Effector CD8-positive, alpha-beta T cell (primary cell): Measurements from ENCODE around the gene PTPN3.

Source experiments
- DNase-seq: peaks from one replicate; lab custom pipeline; 2025; lab: John Stamatoyannopoulos, UW

The PTPN3 gene

GRCh38 chr9:109452761-109453160 is 45.3 kb downstream of the PTPN3 start:
- DNase-seq = no peak

DNA sequence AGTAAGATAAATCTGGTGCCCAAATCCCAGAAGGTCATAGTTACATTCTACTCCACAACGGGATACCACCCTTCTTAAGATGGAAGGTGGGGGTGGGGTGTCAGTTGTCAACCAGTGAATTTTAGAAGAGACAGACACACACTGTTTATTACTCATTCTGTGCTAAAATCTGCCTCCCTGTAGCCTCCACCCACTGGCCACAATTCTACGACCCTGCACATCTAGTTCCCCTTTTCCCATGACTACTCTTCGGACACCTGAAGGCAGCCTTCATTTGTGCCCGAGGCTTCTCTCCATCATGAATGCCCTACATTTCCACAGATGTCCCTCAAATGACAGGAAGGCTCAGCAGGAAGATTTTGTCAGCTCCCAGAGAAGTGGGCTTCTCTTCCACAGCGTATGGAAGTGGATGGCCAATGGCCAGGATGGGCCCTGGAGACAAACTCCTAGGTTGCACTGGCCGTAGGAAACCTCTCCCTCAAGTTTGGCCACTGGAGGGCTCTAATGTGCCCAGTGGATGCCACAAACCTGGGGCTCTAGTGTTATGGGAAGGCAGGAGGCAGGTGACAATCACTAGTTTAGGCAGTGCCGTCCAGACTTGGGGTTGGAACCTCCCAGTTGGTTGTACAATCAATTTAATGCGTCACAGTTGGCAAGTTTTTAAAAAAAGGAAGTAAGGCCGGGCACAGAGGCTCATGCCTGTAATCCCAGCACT is 46.6 kb downstream of the PTPN3 start:
- no peak for DNase-seq

- DNase-seq = no peak
Measured at GRCh38 chr9:109450346-109450745, 47.8 kb downstream of the PTPN3 start.

DNA sequence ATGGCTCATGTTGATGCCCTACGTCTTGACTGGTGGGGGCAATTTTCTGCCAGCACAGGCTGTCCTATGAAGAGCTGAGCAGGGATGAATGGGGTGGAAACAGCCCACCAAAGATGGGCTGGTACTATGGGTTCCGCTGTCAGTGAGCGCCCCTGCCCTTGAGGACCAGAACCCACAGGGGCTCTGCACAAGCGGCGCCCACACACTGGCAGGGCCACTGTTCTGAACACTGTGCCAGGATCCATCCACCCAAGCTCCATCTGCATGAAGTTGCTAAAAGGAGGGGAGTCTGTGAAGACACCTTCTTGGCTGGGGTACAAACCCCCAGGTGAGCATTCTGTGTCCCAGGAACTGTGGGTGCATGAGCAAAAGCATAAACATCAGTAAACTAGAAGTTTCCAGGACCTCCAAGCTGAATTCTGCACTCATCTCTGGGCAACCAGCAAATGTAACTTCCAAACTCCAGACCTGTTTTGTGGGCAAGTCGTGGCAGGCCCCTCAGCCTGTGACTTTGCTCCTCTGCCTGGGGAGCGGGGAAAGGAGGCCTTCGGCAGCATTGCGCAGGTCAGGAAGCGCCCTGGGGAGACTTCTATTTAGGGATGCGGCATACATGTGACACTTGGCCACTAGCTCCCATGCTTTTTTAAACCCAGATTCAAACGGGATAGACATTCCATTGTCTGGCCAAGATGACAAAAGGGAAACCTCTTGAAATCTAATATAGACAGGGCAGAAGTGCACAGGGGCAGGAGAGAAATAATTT is 48.9 kb downstream of the PTPN3 start:
- no peak for DNase-seq

DNA sequence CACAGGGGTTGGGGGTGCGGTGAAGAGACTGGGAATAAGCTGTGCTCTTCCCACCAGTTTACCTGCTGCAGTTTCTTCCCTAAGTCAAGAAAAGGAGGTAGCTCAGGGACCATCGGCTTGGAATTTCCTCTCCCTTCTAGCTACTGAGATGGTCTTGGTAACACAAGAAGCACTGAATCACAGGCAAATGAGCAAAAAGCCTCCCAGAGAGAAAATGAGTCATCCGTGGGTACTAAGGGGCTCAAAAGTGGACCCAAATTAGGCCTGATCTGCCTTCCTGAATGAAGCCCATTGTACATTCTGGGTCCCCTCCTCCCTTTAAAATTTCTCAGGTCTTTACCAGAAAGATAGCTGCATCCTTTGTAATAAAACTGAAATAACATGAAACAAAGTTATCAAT is 49.9 kb downstream of the PTPN3 start:
- DNase-seq = no peak

GRCh38 chr9:109447329-109448076 is 50.6 kb downstream of the PTPN3 start:
- no peak for DNase-seq

GRCh38 chr9:109444771-109445320 is 53.3 kb downstream of the PTPN3 start:
- no peak for DNase-seq

DNA sequence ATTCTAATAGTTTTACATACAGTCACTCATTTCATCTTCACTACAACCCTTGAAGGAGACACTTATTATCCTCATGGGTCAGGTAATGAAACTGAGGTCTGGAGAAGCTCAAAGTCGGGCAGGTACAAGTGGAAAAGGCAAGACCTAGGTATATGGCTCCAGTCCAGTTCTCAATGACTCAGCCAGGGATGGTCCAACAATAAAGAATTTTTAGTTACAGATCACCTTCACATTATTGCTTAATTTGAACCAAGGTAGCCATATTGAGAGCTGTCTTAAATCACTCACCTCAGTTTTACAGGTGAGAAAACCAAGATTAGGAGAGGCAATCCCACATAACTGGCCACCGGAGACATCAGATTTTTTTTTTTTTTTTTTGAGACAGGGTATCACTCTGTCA is 55.4 kb downstream of the PTPN3 start:
- DNase-seq = no peak

DNA sequence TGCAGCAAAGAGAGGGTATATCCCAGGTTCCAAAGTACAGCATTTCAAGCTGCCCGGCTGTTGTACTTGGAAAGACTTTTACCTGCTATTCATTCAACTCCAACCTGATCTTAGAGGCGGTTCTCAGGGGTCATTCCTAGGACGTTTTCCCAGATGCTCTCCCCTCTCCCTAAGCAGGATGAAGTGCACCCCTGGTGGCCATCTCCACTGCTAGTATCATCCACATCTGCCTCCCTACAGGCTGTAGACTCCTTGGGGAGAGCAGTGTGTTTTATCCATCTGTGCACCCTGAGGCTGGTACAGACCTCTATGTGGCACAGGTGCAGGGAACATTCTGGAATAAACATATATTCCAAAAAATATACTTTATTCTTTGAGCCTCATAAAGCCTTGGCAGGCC is 56.8 kb downstream of the PTPN3 start:
- no peak for DNase-seq

DNA sequence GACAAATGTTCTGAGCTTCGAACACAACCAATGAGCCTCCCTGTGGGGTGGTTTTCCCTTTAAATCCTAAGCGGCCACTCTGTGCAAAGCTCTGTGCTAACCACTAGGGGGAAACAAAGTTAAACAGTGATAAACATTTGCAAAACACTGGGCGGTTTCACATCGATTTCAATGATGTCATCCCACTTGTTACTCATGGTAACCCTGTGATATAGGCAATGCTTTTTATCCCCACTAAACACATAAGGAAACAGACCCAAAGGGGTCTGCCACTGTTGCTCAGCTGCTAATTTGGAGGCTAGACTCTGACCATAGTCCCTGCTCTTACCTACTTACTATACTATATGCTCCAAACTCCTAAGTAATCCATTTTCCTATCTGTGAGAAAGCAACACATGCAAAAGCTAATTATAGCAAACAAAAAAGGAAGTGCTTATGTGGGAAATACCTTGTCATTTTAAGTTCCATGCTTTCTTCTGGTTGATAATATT is 57.3 kb downstream of the PTPN3 start:
- DNase-seq = no peak

GRCh38 chr9:109440117-109440515 is 58.0 kb downstream of the PTPN3 start:
- no peak for DNase-seq

GRCh38 chr9:109439378-109440116 is 58.6 kb downstream of the PTPN3 start:
- DNase-seq = no peak

DNA sequence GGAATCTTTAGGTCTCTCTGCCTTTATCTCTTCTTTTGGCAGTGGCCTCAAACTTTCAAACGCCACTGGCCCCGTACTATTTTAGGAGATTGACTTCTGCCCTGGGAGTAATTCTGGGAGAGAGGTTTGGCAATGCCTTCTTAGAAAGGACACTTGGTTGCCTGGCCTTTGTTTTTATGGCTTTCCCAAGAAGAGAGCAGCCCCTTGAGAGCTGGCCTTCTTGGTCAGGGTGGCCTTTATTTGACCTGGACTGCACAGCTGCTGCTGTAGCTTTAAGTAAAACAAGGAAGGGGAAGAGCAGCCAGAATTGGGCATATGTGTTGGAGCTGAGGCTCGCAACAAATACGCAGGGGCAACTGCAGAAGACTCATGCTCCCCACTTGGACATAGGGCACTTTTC is 60.8 kb downstream of the PTPN3 start:
- DNase-seq = no peak

- DNase-seq = no peak
Measured at GRCh38 chr9:109436071-109436470, 62.0 kb downstream of the PTPN3 start.

DNA sequence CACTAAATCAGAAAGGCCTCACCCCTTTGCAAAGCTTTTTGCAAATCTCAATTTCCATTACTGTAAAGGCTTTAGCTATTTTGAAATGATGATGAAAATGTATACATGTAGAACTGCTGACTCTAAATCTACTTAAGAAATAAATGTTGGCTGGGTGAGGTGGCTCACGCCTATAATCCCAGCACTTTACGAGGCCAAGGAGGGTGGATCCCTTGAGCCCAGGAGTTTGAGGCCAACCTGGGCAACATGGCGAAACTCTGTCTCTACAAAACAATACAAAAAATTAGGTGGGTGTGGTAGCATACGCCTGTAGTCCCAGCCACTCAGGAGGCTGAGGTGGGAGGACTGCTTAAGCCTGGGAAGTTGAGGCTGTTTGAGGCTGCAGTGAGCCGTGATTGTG is 64.6 kb downstream of the PTPN3 start:
- no peak for DNase-seq

DNA sequence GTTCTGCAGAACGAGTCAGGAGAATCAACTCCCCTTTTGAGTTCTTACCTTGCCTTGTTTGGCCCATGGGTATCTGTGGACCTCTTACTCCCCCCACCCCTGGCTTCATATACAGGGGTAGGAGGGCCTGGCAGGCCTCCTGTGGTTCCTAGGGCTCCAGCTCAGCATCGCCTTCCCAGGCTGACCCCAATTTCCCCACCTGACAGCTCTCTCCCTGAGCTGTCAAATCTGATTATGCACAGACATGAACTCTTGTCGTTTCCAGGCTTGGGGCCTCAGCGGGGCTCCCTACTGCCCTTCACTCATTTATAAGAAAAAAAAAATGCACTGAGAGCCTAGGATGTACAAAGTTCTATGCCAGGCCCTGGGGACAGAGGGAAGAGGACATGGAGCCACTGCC is 67.9 kb downstream of the PTPN3 start:
- DNase-seq = no peak

DNA sequence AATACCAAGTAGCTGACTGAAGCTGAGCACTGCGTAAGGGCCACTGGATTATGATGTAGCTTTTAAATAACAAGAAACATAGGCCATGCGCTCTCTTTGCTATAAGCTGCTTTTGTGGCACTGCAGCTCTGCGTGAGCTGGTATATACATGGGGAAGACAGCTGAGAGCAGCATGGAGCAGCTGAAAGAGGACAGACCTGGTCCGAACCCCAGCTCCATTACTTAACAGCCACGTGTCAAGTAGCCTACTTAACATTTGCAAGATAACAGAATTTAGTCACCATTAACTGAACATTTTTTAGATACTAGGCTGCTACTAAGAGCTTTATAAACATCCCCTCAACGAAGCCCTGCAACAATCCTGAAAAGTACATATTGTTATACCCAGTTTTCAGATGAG is 69.3 kb downstream of the PTPN3 start:
- DNase-seq = no peak

DNA sequence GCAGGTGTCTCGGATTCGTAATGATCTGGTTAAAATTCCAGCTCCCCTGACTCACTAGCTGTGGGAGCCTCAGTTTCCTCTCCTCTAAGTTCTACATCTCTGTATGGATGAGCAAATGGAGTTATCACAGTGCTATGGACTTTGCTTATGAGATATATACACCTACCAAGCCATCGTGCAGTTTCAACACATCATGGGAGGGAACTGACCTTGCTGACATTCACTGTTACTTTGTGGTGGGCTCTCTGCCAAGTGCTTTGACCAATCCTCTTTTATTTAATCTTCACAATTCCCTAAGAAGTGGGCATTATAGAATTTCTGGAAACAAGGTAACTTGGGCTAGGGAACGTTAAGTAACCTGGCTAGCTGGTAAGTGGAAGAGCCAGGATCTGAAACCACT is 70.2 kb downstream of the PTPN3 start:
- DNase-seq = no peak

DNA sequence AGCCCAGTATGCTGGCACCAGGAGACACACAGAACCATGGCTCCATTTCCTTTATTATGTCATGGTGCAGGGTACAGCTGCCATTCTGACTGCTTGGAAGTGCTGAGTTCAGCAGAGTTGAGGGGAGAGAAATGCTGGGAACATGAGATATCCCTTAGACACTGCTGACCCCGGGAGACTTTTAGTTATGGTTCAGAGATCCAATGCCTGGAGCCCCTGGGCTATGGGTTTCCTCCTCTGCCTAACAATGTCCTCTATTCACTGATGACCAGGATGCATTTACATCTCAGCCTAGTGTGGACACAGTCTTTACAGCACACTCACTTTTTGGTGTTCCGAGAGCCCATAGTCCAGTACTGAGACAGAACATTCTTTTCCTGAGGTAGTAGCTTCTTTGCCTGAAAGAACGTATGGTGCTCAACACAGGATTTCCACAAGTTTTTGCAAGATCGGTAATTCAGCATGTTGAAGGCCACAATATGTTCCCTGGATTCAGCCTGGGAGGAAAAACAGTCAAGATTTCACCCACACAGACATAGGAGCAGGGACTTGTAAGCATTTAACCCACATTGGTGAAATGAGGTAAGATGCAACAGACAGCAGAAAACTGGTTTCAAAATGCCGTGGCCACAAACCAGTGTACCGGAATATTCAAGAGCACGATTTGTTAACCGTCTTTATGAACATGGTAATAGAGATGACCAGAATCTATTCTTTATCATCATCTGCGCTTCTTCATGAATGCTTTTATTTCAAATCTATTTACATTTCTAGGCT is 71.3 kb downstream of the PTPN3 start:
- no peak for DNase-seq

DNA sequence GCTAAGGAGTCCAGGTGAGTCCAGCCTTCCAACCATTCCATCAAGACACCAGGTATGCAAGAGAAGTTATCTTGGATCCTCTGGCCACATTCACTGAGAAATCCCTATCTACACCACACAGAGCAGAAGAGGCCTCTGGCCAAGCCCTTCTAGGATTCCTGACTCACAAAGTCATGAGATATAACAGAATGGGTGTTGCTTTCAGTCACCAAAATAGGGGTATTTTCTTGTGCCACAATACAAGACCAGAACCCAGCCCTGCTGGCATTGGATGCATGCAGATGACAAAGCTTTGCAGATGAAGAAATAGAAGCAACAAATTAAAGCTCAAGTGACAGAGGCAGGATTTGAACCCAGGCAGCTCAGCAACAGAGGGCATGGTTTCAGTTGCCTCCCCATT is 73.5 kb downstream of the PTPN3 start:
- DNase-seq = no peak

- no peak for DNase-seq
Measured at GRCh38 chr9:109423877-109424276, 74.2 kb downstream of the PTPN3 start.
